Ovary (tissue), 9 donors: ENCODE measurements around the gene ZNF277. TPM values are rescaled to one million over a fixed set of nuclear protein-coding genes. Genes with fewer than 3 reads are reported as not detected.

Experiments
- DNase-seq, 5 donors: peaks; one replicate each; pipeline ENCODE4 v3.0.0-alpha.2; 2019 to 2020
- H3K27ac ChIP-seq, 2 donors: fragments of 200-600 bp; one replicate each; pipeline versions ENCODE4 v1.5.1 to v1.8.0; 2019 to 2022
- H3K27me3 ChIP-seq: fragments of 200-600 bp; one replicate; pipeline ENCODE4 v1.8.0; 2022
- H3K36me3 ChIP-seq: fragments of 200-600 bp; sonication (generic); one replicate; pipeline ENCODE4 v1.5.1; 2019
- H3K4me1 ChIP-seq: one replicate; pipeline ENCODE4 v1.8.1; 2013; ENCODE audit warnings: mild to moderate bottlenecking, moderate library complexity; ENCODE audit not compliant: insufficient read depth
- H3K4me3 ChIP-seq: fragments of 200-600 bp; sonication (generic); one replicate; pipeline ENCODE4 v1.5.1; 2017
- H3K9me3 ChIP-seq, 2 donors: fragments of 200-600 bp in 1 of 2; sonication (generic) in 1 of 2; one replicate each; pipeline versions ENCODE4 v1.5.1 to v1.8.1; 2013 to 2019; ENCODE audit warnings: mild to moderate bottlenecking in 1 of 2, moderate library complexity in 1 of 2
- EP300 ChIP-seq: sonication (generic); formaldehyde crosslinking; IDR thresholded peaks from one replicate; pipeline ENCODE4 v1.6.1; 2017; ENCODE audit warnings: antibody characterized with exemption
- POLR2A ChIP-seq: fragments of 450-650 bp; IDR thresholded peaks from one replicate; pipeline ENCODE4 v1.6.1; 2017; ENCODE audit warnings: antibody characterized with exemption, mild to moderate bottlenecking, moderate library complexity
- WGBS, 3 donors: extraction: QIAGEN DNeasy Blood & Tissue Kit in 1 of 3; methylation state at CpG; one replicate each; pipeline versions ENCODE4 v1.1.5 to v1.1.7; 2013 to 2017; 5-methylcytosine and 5-hydroxymethylcytosine counted together
- intact Hi-C, 4 donors: fragments of 100-400 bp; cut with DNase I; formaldehyde crosslinking; loops; one replicate each; pipeline versions ENCODE4 v1.11.0 to v1.15.1; 2022 to 2023
- polyA plus RNA-seq, 2 donors: library from polyadenylated mRNA; stranded (reverse); fragments of 200-250 nt in 1 of 2; fragments of 350-450 nt in 1 of 2; fragmentation: Illumina TruSeq in 1 of 2; extraction: RNeasy Lipid Tissue Mini Kit (QIAGEN cat#74804) in 1 of 2; gene quantifications; one replicate each; pipeline ENCODE4 v1.2.3, GENCODE V29; 2013 to 2014
- total RNA-seq, 7 donors: library from RNA; depleted of rRNA in 2 of 7; stranded (reverse); fragments of >200 nt in 2 of 7; fragmentation: NEBNext Ultra II Directional in 3 of 7; extraction: Animal tissue kit (Norgen Biotek cat#: 25700) in 3 of 7; gene quantifications; one replicate each; pipeline versions ENCODE4 v1.1.0 to v1.2.4, GENCODE V29; 2016 to 2023
- TF ChIP-seq, protein P1 (sequence below), 3 donors: fragments of 450-650 bp in 2 of 3; fragments of 200-600 bp in 1 of 3; IDR thresholded peaks; one replicate each; pipeline versions ENCODE4 v1.5.1 to v1.8.0; 2016 to 2022; ENCODE audit warnings: antibody characterized with exemption in 3 of 3, mild to moderate bottlenecking in 1 of 3
- donor health status: DM: no; HTN: no; CAD: no; lungs with moderate emphysema.
- donor health status: DM: no; HTN: no; CAD: no.
- donor health status: Bipolar disorder and iron deficiency.
- donor health status: DM: yes; HTN: yes; CAD: no.
- donor health status: DM: no; HTN: no; CAD: no.
- donor health status: DM: yes; HTN: yes; CAD: no.

ZNF277 gene
- total and polyA plus RNA-seq, 9 donors = 16.4 to 27.3 (median 21.2) TPM

DNA sequence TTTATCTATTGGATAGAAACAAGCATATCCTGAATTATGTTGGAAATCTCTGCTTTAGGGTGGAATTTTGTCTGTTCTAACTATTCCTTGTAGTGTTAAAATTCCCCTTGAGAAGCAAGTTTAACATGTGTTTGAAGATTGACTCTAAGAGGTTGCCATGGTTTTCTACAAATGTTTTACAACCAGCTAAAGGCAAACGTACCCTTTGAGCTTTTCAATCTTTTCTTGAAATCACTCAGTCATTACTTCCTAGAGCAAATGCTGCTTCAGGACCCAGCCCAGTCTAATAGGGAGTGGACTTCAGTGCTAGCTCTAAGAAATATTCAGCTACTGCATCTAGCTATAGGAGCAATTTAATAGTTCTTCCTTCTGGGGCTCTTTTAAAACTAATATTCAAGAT, 125.0 kb downstream of the ZNF277 start:
- Histone ChIP-seq H3K27ac (no peak overlapping the region), H3K4me1 (no peaks in the 10 kb centered on the region), H3K4me3 (no peak overlapping the region), H3K9me3 (no peaks in the 10 kb centered on the region), H3K27me3 (no peaks in the 10 kb centered on the region), H3K36me3 (no peaks in the 10 kb centered on the region)
- TF ChIP-seq EP300 = no peak
- TF ChIP-seq, protein P1, sequence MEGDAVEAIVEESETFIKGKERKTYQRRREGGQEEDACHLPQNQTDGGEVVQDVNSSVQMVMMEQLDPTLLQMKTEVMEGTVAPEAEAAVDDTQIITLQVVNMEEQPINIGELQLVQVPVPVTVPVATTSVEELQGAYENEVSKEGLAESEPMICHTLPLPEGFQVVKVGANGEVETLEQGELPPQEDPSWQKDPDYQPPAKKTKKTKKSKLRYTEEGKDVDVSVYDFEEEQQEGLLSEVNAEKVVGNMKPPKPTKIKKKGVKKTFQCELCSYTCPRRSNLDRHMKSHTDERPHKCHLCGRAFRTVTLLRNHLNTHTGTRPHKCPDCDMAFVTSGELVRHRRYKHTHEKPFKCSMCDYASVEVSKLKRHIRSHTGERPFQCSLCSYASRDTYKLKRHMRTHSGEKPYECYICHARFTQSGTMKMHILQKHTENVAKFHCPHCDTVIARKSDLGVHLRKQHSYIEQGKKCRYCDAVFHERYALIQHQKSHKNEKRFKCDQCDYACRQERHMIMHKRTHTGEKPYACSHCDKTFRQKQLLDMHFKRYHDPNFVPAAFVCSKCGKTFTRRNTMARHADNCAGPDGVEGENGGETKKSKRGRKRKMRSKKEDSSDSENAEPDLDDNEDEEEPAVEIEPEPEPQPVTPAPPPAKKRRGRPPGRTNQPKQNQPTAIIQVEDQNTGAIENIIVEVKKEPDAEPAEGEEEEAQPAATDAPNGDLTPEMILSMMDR (IDR thresholded peaks at IDR 0.05) = no peak
- no peak for TF ChIP-seq POLR2A
- intact Hi-C loops = no loop called here
- DNase-seq = no peak
- WGBS, 3 donors = 91 to 96% (median 93%) methylated on average over 1 of the region's 1 CpG

DNA sequence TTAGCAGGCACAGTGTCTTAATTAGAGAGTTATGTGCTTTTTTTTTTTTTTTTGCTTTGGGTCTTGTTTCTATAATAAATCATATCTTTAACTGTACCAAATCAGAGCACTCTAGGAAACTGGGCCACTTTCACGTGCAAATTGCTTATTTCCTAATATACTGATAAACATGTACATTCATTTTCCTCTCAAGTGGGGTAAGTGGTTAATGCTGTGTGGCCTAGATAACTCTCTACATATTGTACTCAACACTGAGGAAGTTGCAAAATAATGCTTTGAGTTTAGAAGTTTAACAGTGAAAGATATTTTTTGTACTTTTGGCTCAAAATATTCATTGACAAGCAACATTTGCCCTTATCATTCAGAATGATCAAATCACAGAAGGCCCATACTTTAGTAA, 127.9 kb downstream of the ZNF277 start:
- no peaks in the 10 kb centered on the region for H3K9me3 ChIP-seq
- no peaks in the 10 kb centered on the region for H3K36me3 ChIP-seq
- no peak for DNase-seq
- intact Hi-C loops = no loop called here
- no peak overlapping the region for H3K27ac ChIP-seq
- TF ChIP-seq POLR2A (no peak), EP300 (no peak)
- TF ChIP-seq, protein P1 (IDR thresholded peaks at IDR 0.05) = no peak
- no peaks in the 10 kb centered on the region for H3K27me3 ChIP-seq
- 20 to 51% (median 36%) methylated on average over 1 of the region's 1 CpG for WGBS, 3 donors
- no peaks in the 10 kb centered on the region for H3K4me1 ChIP-seq
- no peak overlapping the region for H3K4me3 ChIP-seq

DNA sequence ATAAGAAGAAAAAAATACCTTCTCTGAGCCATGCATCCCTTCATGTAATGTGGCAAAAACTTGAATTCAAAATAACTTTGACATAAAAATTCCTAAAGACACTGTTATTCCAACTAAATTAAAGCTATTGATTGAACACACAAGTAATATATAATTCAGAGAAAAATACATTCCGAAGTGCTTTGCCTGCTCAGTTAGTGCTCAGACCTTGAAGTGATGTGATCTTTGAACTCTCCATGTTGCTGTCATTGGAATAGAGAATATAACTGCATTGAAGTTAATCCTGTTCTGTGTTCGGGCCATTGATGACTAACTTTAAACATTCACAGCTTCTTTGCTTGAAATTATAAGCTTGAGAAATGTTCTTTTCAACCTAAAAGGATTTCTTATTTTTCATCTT, 129.8 kb downstream of the ZNF277 start:
- no peaks in the 10 kb centered on the region for H3K9me3 ChIP-seq

DNA sequence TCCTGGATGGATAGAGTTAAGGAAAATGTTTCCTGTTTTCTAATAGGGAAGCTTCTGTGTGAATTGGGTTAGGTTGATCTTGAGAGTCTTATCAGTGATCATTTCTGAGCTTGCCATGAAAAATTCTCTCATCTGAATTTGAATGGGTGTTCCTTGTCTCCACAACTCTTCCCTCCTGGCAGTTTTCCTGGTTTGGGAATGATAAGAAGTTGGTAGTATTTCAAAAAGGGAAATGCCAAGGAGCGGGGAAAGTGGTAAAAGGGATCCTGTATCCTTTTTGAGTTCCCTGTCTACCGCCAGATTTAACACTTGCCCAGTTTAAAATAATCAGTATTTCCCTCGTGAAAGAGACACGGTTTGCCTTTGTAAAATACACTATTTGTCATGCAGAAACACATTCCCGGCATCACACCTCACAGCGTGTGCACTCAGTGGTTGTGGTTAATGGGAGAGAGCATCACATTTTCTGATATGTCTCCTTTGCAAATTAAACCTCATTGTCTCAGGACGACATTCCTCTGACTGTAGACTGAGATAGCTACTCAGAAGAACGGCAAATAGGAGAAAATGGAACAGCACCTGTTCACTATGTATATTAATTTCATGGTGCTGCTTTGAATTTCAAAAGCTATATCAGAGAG, 130.6 kb downstream of the ZNF277 start:
- no peaks in the 10 kb centered on the region for H3K9me3 ChIP-seq
- 54 to 68% (median 62%) methylated on average over 8 of the region's 8 CpGs for WGBS, 3 donors
- H3K4me1 ChIP-seq = no peaks in the 10 kb centered on the region
- no peak for DNase-seq
- H3K4me3 ChIP-seq = no peak overlapping the region
- TF ChIP-seq EP300 (no peak), POLR2A (no peak)
- TF ChIP-seq, protein P1 (IDR thresholded peaks at IDR 0.05) = no peak
- H3K27me3 ChIP-seq = no peaks in the 10 kb centered on the region
- H3K27ac ChIP-seq = no peak overlapping the region
- no peaks in the 10 kb centered on the region for H3K36me3 ChIP-seq
- intact Hi-C loops = no loop called here

More for the DNA sequence above, 129.8 kb downstream of the ZNF277 start:
- 93 to 98% (median 94%) methylated on average over 2 of the region's 2 CpGs for WGBS, 3 donors
- DNase-seq = no peak
- no peak overlapping the region for H3K4me3 ChIP-seq
- no peaks in the 10 kb centered on the region for H3K36me3 ChIP-seq
- H3K27me3 ChIP-seq = no peaks in the 10 kb centered on the region
- no peak for TF ChIP-seq EP300
- TF ChIP-seq POLR2A = no peak
- TF ChIP-seq, protein P1 (IDR thresholded peaks at IDR 0.05) = no peak
- H3K27ac ChIP-seq = no peak overlapping the region
- H3K4me1 ChIP-seq = no peaks in the 10 kb centered on the region
- intact Hi-C loops = no loop called here
